GM21576 (cell line): ENCODE results near the gene G3BP2.
A peak's percentile ranks its signal among the peaks of the same experiment; 100 is the strongest.

Experiments used
- ATAC-seq: cut with Tn5 transposase; IDR thresholded peaks from one replicate; pipeline ENCODE4 v1.9.1; 2021; ENCODE audit warnings: mild to moderate bottlenecking, moderate library complexity; ENCODE audit not compliant: unreplicated experiment

Gene G3BP2

GRCh38 chr4:75644095-75644494 lies 29.1 kb downstream of the G3BP2 start:
- no peak for ATAC-seq

- ATAC-seq, result no peak
Measured at GRCh38 chr4:75643651-75644050, 29.6 kb downstream of the G3BP2 start.

- no peak for ATAC-seq
Measured at GRCh38 chr4:75639124-75639695, 34.0 kb downstream of the G3BP2 start.

- no peak for ATAC-seq
Measured at GRCh38 chr4:75637827-75638226, 35.4 kb downstream of the G3BP2 start.

- ATAC-seq, result no peak
Measured at GRCh38 chr4:75637176-75637575, 36.0 kb downstream of the G3BP2 start.

GRCh38 chr4:75634951-75635350 lies 38.3 kb downstream of the G3BP2 start:
- ATAC-seq, result no peak

- no peak for ATAC-seq
Measured at GRCh38 chr4:75634281-75634680, 38.9 kb downstream of the G3BP2 start.

GRCh38 chr4:75633846-75634245 lies 39.4 kb downstream of the G3BP2 start:
- no peak for ATAC-seq

GRCh38 chr4:75630937-75631329 lies 42.3 kb downstream of the G3BP2 start:
- ATAC-seq, result no peak

GRCh38 chr4:75630174-75630936 lies 42.9 kb downstream of the G3BP2 start, which contains the start of gene CDKL2:
CDKL2 (minus strand) TSS chr4:75630528; CDS start chr4:75625988, 4,540 bp downstream.
- ATAC-seq, result peak; percentile 98

GRCh38 chr4:75629239-75629638 lies 44.0 kb downstream of the G3BP2 start:
- no peak for ATAC-seq

GRCh38 chr4:75623026-75623425 lies 50.2 kb downstream of the G3BP2 start:
- no peak for ATAC-seq

- no peak for ATAC-seq
Measured at GRCh38 chr4:75621715-75622114, 51.5 kb downstream of the G3BP2 start.

- no peak for ATAC-seq
Measured at GRCh38 chr4:75612306-75612705, 60.9 kb downstream of the G3BP2 start.

GRCh38 chr4:75605928-75606327 lies 67.3 kb downstream of the G3BP2 start:
- ATAC-seq, result no peak

- ATAC-seq, result no peak
Measured at GRCh38 chr4:75599647-75600046, 73.6 kb downstream of the G3BP2 start.

- no peak for ATAC-seq
Measured at GRCh38 chr4:75598390-75598789, 74.8 kb downstream of the G3BP2 start.

GRCh38 chr4:75596061-75596460 lies 77.2 kb downstream of the G3BP2 start:
- ATAC-seq, result no peak

- no peak for ATAC-seq
Measured at GRCh38 chr4:75593393-75593792, 79.8 kb downstream of the G3BP2 start.
